C4-2B (cell line): Measurements from ENCODE around the gene NFIB.

Experiments used
- CTCF ChIP-seq: fragments of 450-650 bp; conservative IDR thresholded peaks from 2 replicates; pipeline ENCODE4 v1.5.1; 2017; ENCODE audit warnings: mild to moderate bottlenecking
- ZFX ChIP-seq: fragments of 450-650 bp; IDR thresholded peaks from 2 replicates; pipeline ENCODE4 v1.6.1; 2017

DNA sequence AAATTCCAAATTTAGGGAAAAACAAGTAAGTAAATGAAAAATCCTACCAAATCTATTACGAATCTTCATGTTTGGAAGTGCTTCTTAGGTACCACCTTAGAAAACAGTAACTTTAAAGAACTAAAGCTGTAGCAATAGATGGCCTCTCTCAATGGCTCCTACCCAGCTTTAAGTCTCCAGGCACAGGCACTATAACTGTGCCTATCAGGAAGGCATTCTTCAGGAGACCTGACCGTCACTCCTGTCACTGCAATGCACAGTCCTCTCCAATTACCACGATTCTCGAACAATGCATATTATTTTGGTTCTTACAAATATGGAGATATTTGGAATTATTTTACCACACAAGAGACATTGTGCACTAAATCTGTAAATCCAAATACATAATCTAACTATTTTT, 12.9 kb downstream of the NFIB start:
- TF ChIP-seq CTCF = no peak
- no peak for TF ChIP-seq ZFX
